Prostate gland (tissue), 2 donors: ENCODE results near the gene TACR2. TPM values are rescaled to one million over a fixed set of nuclear protein-coding genes. Genes with fewer than 3 reads are reported as not detected.

Source experiments
- DNase-seq: peaks from one replicate; pipeline ENCODE4 v3.0.0-alpha.2; 2019; ENCODE audit warnings: low spot score
- H3K27ac ChIP-seq, 2 donors: fragments of 200-600 bp; sonication (generic); 2 replicates each; pipeline ENCODE4 v1.5.1; 2017 to 2019
- H3K27me3 ChIP-seq: fragments of 200-600 bp; sonication (generic); replicated peaks from 2 replicates; pipeline ENCODE4 v1.5.1; 2019; ENCODE audit not compliant: insufficient read depth
- H3K36me3 ChIP-seq, 2 donors: fragments of 200-600 bp; sonication (generic); 1 replicate in 1 of 2; 2 replicates in 1 of 2; pipeline versions ENCODE4 v1.5.1 to v1.8.1; 2017 to 2019
- H3K4me1 ChIP-seq: fragments of 200-600 bp; sonication (generic); replicated peaks from 2 replicates; pipeline ENCODE4 v1.5.1; 2019
- H3K4me3 ChIP-seq, 2 donors: fragments of 200-600 bp; sonication (generic); 2 replicates each; pipeline ENCODE4 v1.5.1; 2017 to 2019
- H3K9me3 ChIP-seq: fragments of 200-600 bp; sonication (generic); 2 replicates; pipeline ENCODE4 v1.5.1; 2017
- CTCF ChIP-seq, 4 experiments: fragments of 200-600 bp in 2 of 4; fragments of 450-650 bp in 2 of 4; sonication (generic) in 2 of 4; IDR thresholded peaks; 1 replicate in 3 of 4; 2 replicates in 1 of 4; pipeline ENCODE4 v1.5.1; 2016 to 2019; ENCODE audit warnings: antibody characterized with exemption in 4 of 4, mild to moderate bottlenecking in 2 of 4, moderate library complexity in 2 of 4
- POLR2A ChIP-seq: fragments of 450-650 bp; IDR thresholded peaks from one replicate; pipeline ENCODE4 v1.6.1; 2016; ENCODE audit warnings: antibody characterized with exemption, mild to moderate bottlenecking
- POLR2AphosphoS5 ChIP-seq: sonication (generic); formaldehyde crosslinking; IDR thresholded peaks from one replicate; pipeline ENCODE4 v1.6.1; 2017; ENCODE audit warnings: antibody characterized with exemption
- WGBS: methylation state at CpG from one replicate; pipeline ENCODE4 v1.1.5; 2018; 5-methylcytosine and 5-hydroxymethylcytosine counted together
- intact Hi-C: fragments of 100-400 bp; cut with DNase I; formaldehyde crosslinking; loops from one replicate; pipeline ENCODE4 v1.14.2; 2022
- total RNA-seq, 2 donors: library from RNA; depleted of rRNA; stranded (reverse); fragments of >200 nt; gene quantifications; one replicate each; pipeline ENCODE4 v1.1.0, GENCODE V29; 2016

The TACR2 gene
- total RNA-seq, 2 donors from 2014 or later, result 0.77 to 2.4 TPM

- intact Hi-C loops, result loop anchor here (5.0 kb wide), 1 partner anchor 43 kb away; no protein-coding TSS in a partner anchor
- Histone ChIP-seq H3K27ac (peak overlapping the region; percentile 77 to 86), H3K4me3 (no peak overlapping the region), H3K4me1 (peaks cover 19% of the 10 kb centered on the region), H3K9me3 (no peaks in the 10 kb centered on the region), H3K27me3 (no peaks in the 10 kb centered on the region), H3K36me3 (no peaks in the 10 kb centered on the region)
- WGBS, result 18% methylated on average over 8 of the region's 8 CpGs
- DNase-seq, result peak; percentile 95
- TF ChIP-seq CTCF (IDR thresholded peaks at IDR 0.05) (no peak), POLR2AphosphoS5 (peak; percentile 94), POLR2A (peak; percentile 43)
Measured at GRCh38 chr10:69360485-69361302, 56.0 kb downstream of the TACR2 start.

GRCh38 chr10:69359594-69359993 is 57.1 kb downstream of the TACR2 start:
- H3K9me3 ChIP-seq, result no peaks in the 10 kb centered on the region
- TF ChIP-seq POLR2AphosphoS5 (no peak), CTCF (IDR thresholded peaks at IDR 0.05) (no peak), POLR2A (no peak)
- H3K27me3 ChIP-seq, result no peaks in the 10 kb centered on the region
- DNase-seq, result no peak
- H3K4me1 ChIP-seq, result peaks cover 19% of the 10 kb centered on the region
- no peak overlapping the region for H3K4me3 ChIP-seq
- WGBS, result 83% methylated on average over 5 of the region's 5 CpGs
- intact Hi-C loops, result no loop called here
- H3K27ac ChIP-seq, result peak overlapping the region; percentile 77 to 86
- H3K36me3 ChIP-seq, result no peaks in the 10 kb centered on the region

GRCh38 chr10:69359148-69359547 is 57.6 kb downstream of the TACR2 start:
- no peak for DNase-seq
- intact Hi-C loops, result no loop called here

GRCh38 chr10:69358148-69358795 is 58.4 kb downstream of the TACR2 start:
- no peak for DNase-seq
- no peaks in the 10 kb centered on the region for H3K27me3 ChIP-seq
- TF ChIP-seq POLR2AphosphoS5 (no peak), POLR2A (no peak), CTCF (IDR thresholded peaks at IDR 0.05) (no peak)
- intact Hi-C loops, result no loop called here
- H3K4me3 ChIP-seq, result no peak overlapping the region
- WGBS, result 71% methylated on average over 12 of the region's 12 CpGs
- H3K27ac ChIP-seq, result no peak overlapping the region
- no peaks in the 10 kb centered on the region for H3K9me3 ChIP-seq
- peaks cover 19% of the 10 kb centered on the region for H3K4me1 ChIP-seq
- H3K36me3 ChIP-seq, result no peaks in the 10 kb centered on the region

More at GRCh38 chr10:69359148-69359547, 57.6 kb downstream of the TACR2 start:
- H3K4me1 ChIP-seq, result peaks cover 19% of the 10 kb centered on the region
- H3K27me3 ChIP-seq, result no peaks in the 10 kb centered on the region
- no peaks in the 10 kb centered on the region for H3K36me3 ChIP-seq
- H3K9me3 ChIP-seq, result no peaks in the 10 kb centered on the region
- WGBS, result 88% methylated on average over 3 of the region's 3 CpGs
- H3K4me3 ChIP-seq, result no peak overlapping the region
- H3K27ac ChIP-seq, result peak overlapping the region; percentile 26 to 86
- TF ChIP-seq CTCF (IDR thresholded peaks at IDR 0.05), result no peak
- no peak for TF ChIP-seq POLR2AphosphoS5
- TF ChIP-seq POLR2A, result no peak
